Ishikawa (cell line): ENCODE measurements around the gene PKD2.

Experiments
- CEBPB ChIP-seq: IDR thresholded peaks from 2 replicates; pipeline ENCODE4 v1.6.1; 2012
- CREB1 ChIP-seq: IDR thresholded peaks from 2 replicates; pipeline ENCODE4 v1.6.1; 2012; ENCODE audit warnings: low read depth
- EGR1 ChIP-seq: IDR thresholded peaks from 2 replicates; pipeline ENCODE4 v1.6.1; 2012
- EP300 ChIP-seq: IDR thresholded peaks from 2 replicates; pipeline ENCODE4 v1.6.1; 2012; ENCODE audit warnings: borderline replicate concordance
- FOXM1 ChIP-seq: IDR thresholded peaks from 2 replicates; pipeline ENCODE4 v1.6.1; 2012; ENCODE audit warnings: low read depth, borderline replicate concordance
- MAX ChIP-seq: IDR thresholded peaks from 2 replicates; pipeline ENCODE4 v1.6.1; 2012
- NFIC ChIP-seq: IDR thresholded peaks from 2 replicates; pipeline ENCODE4 v1.6.1; 2012
- RAD21 ChIP-seq: IDR thresholded peaks from 2 replicates; pipeline ENCODE4 v1.6.1; 2012; ENCODE audit warnings: low read depth
- REST ChIP-seq: IDR thresholded peaks from 2 replicates; pipeline ENCODE4 v1.6.1; 2012; ENCODE audit warnings: low read depth, mild to moderate bottlenecking
- TAF1 ChIP-seq: IDR thresholded peaks from 2 replicates; pipeline ENCODE4 v1.6.1; 2012; ENCODE audit warnings: low read depth, mild to moderate bottlenecking
- TEAD4 ChIP-seq: IDR thresholded peaks from 2 replicates; pipeline ENCODE4 v1.6.1; 2012
- YY1 ChIP-seq: IDR thresholded peaks from 2 replicates; pipeline ENCODE4 v1.6.1; 2012; ENCODE audit warnings: low read depth
- ZBTB7A ChIP-seq: IDR thresholded peaks from 2 replicates; pipeline ENCODE4 v1.6.1; 2012; ENCODE audit warnings: low read depth
- TF ChIP-seq, protein P1 (sequence below): IDR thresholded peaks from 2 replicates; pipeline ENCODE4 v1.6.1; 2012

DNA sequence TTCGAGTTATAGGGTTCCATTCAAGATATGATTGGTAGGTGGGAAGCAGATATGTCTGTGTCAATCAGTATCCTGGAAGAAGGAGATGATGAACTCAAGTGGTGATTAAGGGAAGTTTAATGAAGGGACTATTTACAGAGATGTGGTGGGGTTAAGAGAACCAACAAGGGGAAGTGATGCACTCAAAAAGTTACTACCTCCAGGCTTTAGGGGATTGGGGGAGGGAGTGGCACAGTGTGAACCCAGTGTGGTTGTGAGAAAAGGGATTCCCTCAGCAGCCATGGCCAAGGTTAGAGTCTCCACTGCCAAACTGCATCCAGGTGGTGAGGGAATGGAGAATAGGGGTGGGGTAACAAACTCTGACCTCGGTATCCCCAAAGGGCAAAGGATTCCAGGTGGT is 27.9 kb downstream of the PKD2 start:
- no peak for TF ChIP-seq EP300
- TF ChIP-seq, protein P1, sequence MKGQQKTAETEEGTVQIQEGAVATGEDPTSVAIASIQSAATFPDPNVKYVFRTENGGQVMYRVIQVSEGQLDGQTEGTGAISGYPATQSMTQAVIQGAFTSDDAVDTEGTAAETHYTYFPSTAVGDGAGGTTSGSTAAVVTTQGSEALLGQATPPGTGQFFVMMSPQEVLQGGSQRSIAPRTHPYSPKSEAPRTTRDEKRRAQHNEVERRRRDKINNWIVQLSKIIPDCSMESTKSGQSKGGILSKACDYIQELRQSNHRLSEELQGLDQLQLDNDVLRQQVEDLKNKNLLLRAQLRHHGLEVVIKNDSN, result no peak
- TF ChIP-seq RAD21, result no peak
- TF ChIP-seq YY1, result no peak
- TF ChIP-seq ZBTB7A, result no peak
- no peak for TF ChIP-seq EGR1
- no peak for TF ChIP-seq MAX
- no peak for TF ChIP-seq NFIC
- TF ChIP-seq TEAD4, result no peak
- no peak for TF ChIP-seq CREB1
- TF ChIP-seq TAF1, result no peak
- no peak for TF ChIP-seq REST
- no peak for TF ChIP-seq CEBPB
- no peak for TF ChIP-seq FOXM1
